GM23338 (cell line): ENCODE measurements around the gene ZNF217. TPM values are rescaled to one million over a fixed set of nuclear protein-coding genes. Genes with fewer than 3 reads are reported as not detected.

Source experiments
- ATAC-seq: fragments of 200-7000 bp; cut with Tn5 transposase; 3 replicates; pipeline ENCODE4 v1.9.1; 2020
- DNase-seq: peaks from one replicate; pipeline ENCODE4 v3.0.0-alpha.2; 2015; ENCODE audit warnings: low spot score
- H2AFZ ChIP-seq: fragments of 200-600 bp; sonication (generic); 2 replicates; pipeline ENCODE4 v1.8.0; 2016; ENCODE audit warnings: antibody characterized with exemption, mild to moderate bottlenecking, moderate library complexity
- H3F3A ChIP-seq: fragments of 200-600 bp; sonication (generic); replicated peaks from 2 replicates; pipeline ENCODE4 v1.8.0; 2017; ENCODE audit warnings: antibody characterized with exemption, mixed run types, low read depth
- H3K27ac ChIP-seq: fragments of 200-600 bp; sonication (generic); 2 replicates; pipeline ENCODE4 v1.6.1; 2016; ENCODE audit warnings: low read depth
- H3K27me3 ChIP-seq: fragments of 200-600 bp; sonication (generic); 2 replicates; pipeline ENCODE4 v1.8.0; 2016; ENCODE audit warnings: mild to moderate bottlenecking, mixed run types, moderate library complexity; ENCODE audit not compliant: insufficient read depth
- H3K36me3 ChIP-seq: fragments of 200-600 bp; sonication (generic); 2 replicates; pipeline ENCODE4 v1.8.0; 2016; ENCODE audit warnings: mild to moderate bottlenecking; ENCODE audit not compliant: insufficient read depth
- H3K4me1 ChIP-seq: fragments of 200-600 bp; sonication (generic); 2 replicates; pipeline ENCODE4 v1.8.0; 2016; ENCODE audit warnings: mild to moderate bottlenecking, moderate library complexity; ENCODE audit not compliant: insufficient read depth
- H3K4me2 ChIP-seq: fragments of 200-600 bp; sonication (generic); 2 replicates; pipeline ENCODE4 v1.7.1; 2017; ENCODE audit warnings: mixed run types
- H3K4me3 ChIP-seq: fragments of 200-600 bp; sonication (generic); 2 replicates; pipeline ENCODE4 v1.6.1; 2016; ENCODE audit warnings: mixed run types
- H3K79me2 ChIP-seq: fragments of 200-600 bp; sonication (generic); replicated peaks from 2 replicates; pipeline ENCODE4 v1.8.0; 2017; ENCODE audit warnings: mild to moderate bottlenecking; ENCODE audit not compliant: insufficient read depth
- H3K9me2 ChIP-seq: fragments of 200-600 bp; sonication (generic); 2 replicates; pipeline ENCODE4 v1.8.0; 2017; ENCODE audit not compliant: insufficient read depth
- H4K20me1 ChIP-seq: fragments of 200-600 bp; sonication (generic); replicated peaks from 2 replicates; pipeline ENCODE4 v1.8.0; 2017; ENCODE audit warnings: mild to moderate bottlenecking; ENCODE audit not compliant: insufficient read depth
- H3K27ac Mint-ChIP-seq: 2 replicates; pipeline ENCODE4 v1.8.0; 2020; ENCODE audit warnings: inconsistent platforms, mild to moderate bottlenecking, moderate library complexity, mixed read lengths
- H3K27me3 Mint-ChIP-seq: 3 replicates; pipeline ENCODE4 v1.8.0; 2022; ENCODE audit warnings: low read depth, mild to moderate bottlenecking, moderate library complexity, mixed read lengths, inconsistent platforms; ENCODE audit not compliant: insufficient read depth, poor library complexity
- H3K36me3 Mint-ChIP-seq: 3 replicates; pipeline ENCODE4 v1.8.0; 2021; ENCODE audit warnings: low read depth, mild to moderate bottlenecking, inconsistent platforms, moderate library complexity, mixed read lengths
- H3K4me1 Mint-ChIP-seq: 3 replicates; pipeline ENCODE4 v1.8.0; 2020; ENCODE audit warnings: mild to moderate bottlenecking, inconsistent platforms, mixed read lengths
- H3K4me3 Mint-ChIP-seq: 3 replicates; pipeline ENCODE4 v1.8.0; 2021; ENCODE audit warnings: moderate library complexity, mild to moderate bottlenecking, inconsistent platforms, mixed read lengths
- H3K9me3 Mint-ChIP-seq: 3 replicates; pipeline ENCODE4 v1.8.0; 2020; ENCODE audit warnings: moderate library complexity, mild to moderate bottlenecking, inconsistent platforms, mixed read lengths
- CREB1 ChIP-seq: fragments of 250-450 bp; sonication (Bioruptor Pico); IDR thresholded peaks from 2 replicates; pipeline ENCODE4 v1.5.0; 2020; ENCODE audit warnings: low read depth, mild to moderate bottlenecking, moderate library complexity
- EZH2 ChIP-seq: fragments of 200-600 bp; sonication (generic); IDR thresholded peaks from one replicate; pipeline ENCODE4 v1.8.0; 2017; ENCODE audit warnings: antibody characterized with exemption, mild to moderate bottlenecking, low read depth; ENCODE audit not compliant: unreplicated experiment
- JUNB ChIP-seq: IDR thresholded peaks from one replicate; pipeline ENCODE4 v1.6.1; 2016; ENCODE audit warnings: antibody characterized with exemption; ENCODE audit not compliant: unreplicated experiment
- NANOG ChIP-seq: IDR thresholded peaks from 2 replicates; pipeline ENCODE4 v1.6.1; 2016; ENCODE audit warnings: antibody characterized with exemption, borderline replicate concordance
- STAT1 ChIP-seq: IDR thresholded peaks from one replicate; pipeline ENCODE4 v1.6.1; 2016; ENCODE audit warnings: antibody characterized with exemption; ENCODE audit not compliant: unreplicated experiment
- ZNF114 ChIP-seq: fragments of 250-450 bp; sonication (Bioruptor Pico); IDR thresholded peaks from 2 replicates; pipeline ENCODE4 v1.5.0; 2020; ENCODE audit warnings: mild to moderate bottlenecking, moderate library complexity
- ZNF331 ChIP-seq: fragments of 250-450 bp; sonication (Bioruptor Pico); IDR thresholded peaks from 2 replicates; pipeline ENCODE4 v1.5.0; 2020; ENCODE audit warnings: low read depth, mild to moderate bottlenecking, moderate library complexity
- polyA plus RNA-seq: library from polyadenylated mRNA; unstranded; fragments of >200 nt; fragmentation: Nextera tagmentation; extraction: Ambion mirVana; gene quantifications from 2 replicates; pipeline ENCODE4 v1.2.1, GENCODE V29; 2016
- total RNA-seq: library from RNA; depleted of rRNA; stranded (reverse); fragments of >200 nt; shearing (Covaris generic); gene quantifications from 2 replicates; pipeline ENCODE4 v1.2.3, GENCODE V29; 2014
- TF ChIP-seq, protein P1 (sequence below), 2 experiments: fragments of 200-600 bp in 1 of 2; sonication (generic) in 1 of 2; conservative IDR thresholded peaks; 2 replicates each; pipeline versions ENCODE4 v1.5.1 to v1.6.1; 2016 to 2017; ENCODE audit warnings: antibody characterized with exemption in 2 of 2, low read depth in 2 of 2, mild to moderate bottlenecking in 2 of 2, moderate library complexity in 1 of 2
- TF ChIP-seq, protein P2 (sequence below): IDR thresholded peaks from 2 replicates; pipeline ENCODE4 v1.6.1; 2016; ENCODE audit warnings: antibody characterized with exemption
- TF ChIP-seq, protein P3 (sequence below): fragments of 250-450 bp; sonication (Bioruptor Pico); IDR thresholded peaks from 2 replicates; pipeline ENCODE4 v1.5.0; 2020; ENCODE audit warnings: mild to moderate bottlenecking, moderate library complexity

Gene ZNF217
- total and polyA plus RNA-seq, 2 experiments from 2014 or later = 32.8 to 78.0 TPM

DNA sequence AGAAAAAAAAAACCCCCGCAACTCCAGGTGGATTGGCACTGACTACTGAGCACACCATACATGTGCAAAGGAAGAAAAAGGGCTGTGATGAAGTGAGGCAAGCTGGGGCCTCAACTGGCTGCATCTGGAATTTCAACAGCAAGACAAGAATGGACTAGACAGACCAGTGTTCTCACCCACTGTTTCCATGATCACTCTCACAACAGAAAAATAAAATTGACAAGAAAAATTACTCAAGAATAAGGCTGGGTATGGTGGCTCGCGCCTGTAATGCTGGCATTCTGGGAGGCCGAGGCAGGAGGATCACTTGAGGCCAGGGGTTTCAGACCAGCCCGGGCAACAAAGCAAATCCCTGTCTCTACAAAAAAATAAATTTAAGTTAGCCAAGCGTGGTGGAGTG is 18.8 kb downstream of the ZNF217 start (continued):
- TF ChIP-seq EZH2 = no peak

DNA sequence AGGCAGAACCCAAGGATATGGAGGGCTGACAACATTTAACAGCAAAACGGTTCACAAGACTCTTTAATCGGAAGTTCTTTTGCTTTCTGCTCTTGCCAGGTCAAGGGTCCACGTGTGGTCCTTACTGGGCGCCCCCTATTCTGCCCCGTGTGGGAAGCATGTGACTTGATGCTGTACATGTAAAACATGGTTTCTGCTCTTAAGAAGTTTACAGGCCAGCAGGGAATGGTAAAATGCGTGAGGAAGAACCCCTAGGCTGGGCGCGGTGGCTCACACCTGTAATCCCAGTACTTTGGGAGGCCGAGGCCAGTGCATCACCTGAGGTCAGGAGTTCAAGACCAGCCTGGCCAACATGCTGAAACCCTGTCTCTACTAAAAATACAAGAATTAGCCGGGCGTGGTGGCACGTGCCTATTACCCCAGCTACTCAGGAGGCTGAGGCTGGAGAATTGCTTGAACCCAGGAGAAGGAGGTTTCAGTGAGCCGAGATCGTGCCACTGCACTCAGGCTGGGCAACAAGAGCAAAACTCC is 19.3 kb downstream of the ZNF217 start:
- TF ChIP-seq, protein P1, sequence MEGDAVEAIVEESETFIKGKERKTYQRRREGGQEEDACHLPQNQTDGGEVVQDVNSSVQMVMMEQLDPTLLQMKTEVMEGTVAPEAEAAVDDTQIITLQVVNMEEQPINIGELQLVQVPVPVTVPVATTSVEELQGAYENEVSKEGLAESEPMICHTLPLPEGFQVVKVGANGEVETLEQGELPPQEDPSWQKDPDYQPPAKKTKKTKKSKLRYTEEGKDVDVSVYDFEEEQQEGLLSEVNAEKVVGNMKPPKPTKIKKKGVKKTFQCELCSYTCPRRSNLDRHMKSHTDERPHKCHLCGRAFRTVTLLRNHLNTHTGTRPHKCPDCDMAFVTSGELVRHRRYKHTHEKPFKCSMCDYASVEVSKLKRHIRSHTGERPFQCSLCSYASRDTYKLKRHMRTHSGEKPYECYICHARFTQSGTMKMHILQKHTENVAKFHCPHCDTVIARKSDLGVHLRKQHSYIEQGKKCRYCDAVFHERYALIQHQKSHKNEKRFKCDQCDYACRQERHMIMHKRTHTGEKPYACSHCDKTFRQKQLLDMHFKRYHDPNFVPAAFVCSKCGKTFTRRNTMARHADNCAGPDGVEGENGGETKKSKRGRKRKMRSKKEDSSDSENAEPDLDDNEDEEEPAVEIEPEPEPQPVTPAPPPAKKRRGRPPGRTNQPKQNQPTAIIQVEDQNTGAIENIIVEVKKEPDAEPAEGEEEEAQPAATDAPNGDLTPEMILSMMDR (conservative IDR thresholded peaks at IDR 0.05; ENCODE audit: low read depth in 2 of 2) = no peak
- no peak for TF ChIP-seq ZNF331
- TF ChIP-seq, protein P2, sequence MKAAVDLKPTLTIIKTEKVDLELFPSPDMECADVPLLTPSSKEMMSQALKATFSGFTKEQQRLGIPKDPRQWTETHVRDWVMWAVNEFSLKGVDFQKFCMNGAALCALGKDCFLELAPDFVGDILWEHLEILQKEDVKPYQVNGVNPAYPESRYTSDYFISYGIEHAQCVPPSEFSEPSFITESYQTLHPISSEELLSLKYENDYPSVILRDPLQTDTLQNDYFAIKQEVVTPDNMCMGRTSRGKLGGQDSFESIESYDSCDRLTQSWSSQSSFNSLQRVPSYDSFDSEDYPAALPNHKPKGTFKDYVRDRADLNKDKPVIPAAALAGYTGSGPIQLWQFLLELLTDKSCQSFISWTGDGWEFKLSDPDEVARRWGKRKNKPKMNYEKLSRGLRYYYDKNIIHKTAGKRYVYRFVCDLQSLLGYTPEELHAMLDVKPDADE = no peak
- no peak for TF ChIP-seq STAT1
- TF ChIP-seq NANOG = no peak
- TF ChIP-seq, protein P3, sequence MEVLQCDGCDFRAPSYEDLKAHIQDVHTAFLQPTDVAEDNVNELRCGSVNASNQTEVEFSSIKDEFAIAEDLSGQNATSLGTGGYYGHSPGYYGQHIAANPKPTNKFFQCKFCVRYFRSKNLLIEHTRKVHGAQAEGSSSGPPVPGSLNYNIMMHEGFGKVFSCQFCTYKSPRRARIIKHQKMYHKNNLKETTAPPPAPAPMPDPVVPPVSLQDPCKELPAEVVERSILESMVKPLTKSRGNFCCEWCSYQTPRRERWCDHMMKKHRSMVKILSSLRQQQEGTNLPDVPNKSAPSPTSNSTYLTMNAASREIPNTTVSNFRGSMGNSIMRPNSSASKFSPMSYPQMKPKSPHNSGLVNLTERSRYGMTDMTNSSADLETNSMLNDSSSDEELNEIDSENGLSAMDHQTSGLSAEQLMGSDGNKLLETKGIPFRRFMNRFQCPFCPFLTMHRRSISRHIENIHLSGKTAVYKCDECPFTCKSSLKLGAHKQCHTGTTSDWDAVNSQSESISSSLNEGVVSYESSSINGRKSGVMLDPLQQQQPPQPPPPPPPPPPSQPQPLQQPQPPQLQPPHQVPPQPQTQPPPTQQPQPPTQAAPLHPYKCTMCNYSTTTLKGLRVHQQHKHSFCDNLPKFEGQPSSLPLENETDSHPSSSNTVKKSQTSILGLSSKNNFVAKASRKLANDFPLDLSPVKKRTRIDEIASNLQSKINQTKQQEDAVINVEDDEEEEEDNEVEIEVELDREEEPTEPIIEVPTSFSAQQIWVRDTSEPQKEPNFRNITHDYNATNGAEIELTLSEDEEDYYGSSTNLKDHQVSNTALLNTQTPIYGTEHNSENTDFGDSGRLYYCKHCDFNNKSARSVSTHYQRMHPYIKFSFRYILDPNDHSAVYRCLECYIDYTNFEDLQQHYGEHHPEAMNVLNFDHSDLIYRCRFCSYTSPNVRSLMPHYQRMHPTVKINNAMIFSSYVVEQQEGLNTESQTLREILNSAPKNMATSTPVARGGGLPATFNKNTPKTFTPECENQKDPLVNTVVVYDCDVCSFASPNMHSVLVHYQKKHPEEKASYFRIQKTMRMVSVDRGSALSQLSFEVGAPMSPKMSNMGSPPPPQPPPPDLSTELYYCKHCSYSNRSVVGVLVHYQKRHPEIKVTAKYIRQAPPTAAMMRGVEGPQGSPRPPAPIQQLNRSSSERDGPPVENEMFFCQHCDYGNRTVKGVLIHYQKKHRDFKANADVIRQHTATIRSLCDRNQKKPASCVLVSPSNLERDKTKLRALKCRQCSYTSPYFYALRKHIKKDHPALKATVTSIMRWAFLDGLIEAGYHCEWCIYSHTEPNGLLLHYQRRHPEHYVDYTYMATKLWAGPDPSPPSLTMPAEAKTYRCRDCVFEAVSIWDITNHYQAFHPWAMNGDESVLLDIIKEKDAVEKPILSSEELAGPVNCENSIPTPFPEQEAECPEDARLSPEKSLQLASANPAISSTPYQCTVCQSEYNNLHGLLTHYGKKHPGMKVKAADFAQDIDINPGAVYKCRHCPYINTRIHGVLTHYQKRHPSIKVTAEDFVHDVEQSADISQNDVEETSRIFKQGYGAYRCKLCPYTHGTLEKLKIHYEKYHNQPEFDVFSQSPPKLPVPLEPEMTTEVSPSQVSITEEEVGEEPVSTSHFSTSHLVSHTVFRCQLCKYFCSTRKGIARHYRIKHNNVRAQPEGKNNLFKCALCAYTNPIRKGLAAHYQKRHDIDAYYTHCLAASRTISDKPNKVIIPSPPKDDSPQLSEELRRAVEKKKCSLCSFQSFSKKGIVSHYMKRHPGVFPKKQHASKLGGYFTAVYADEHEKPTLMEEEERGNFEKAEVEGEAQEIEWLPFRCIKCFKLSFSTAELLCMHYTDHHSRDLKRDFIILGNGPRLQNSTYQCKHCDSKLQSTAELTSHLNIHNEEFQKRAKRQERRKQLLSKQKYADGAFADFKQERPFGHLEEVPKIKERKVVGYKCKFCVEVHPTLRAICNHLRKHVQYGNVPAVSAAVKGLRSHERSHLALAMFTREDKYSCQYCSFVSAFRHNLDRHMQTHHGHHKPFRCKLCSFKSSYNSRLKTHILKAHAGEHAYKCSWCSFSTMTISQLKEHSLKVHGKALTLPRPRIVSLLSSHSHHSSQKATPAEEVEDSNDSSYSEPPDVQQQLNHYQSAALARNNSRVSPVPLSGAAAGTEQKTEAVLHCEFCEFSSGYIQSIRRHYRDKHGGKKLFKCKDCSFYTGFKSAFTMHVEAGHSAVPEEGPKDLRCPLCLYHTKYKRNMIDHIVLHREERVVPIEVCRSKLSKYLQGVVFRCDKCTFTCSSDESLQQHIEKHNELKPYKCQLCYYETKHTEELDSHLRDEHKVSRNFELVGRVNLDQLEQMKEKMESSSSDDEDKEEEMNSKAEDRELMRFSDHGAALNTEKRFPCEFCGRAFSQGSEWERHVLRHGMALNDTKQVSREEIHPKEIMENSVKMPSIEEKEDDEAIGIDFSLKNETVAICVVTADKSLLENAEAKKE (CRISPR knock-in tag) = no peak
- TF ChIP-seq JUNB = no peak
- TF ChIP-seq ZNF114 (CRISPR knock-in tag) = no peak
- no peak for TF ChIP-seq CREB1 (CRISPR knock-in tag)
- DNase-seq (no peak), ATAC-seq (no peak)
- H3K4me3 Mint-ChIP-seq = no peak overlapping the region
- no peak overlapping the region for H3K27ac Mint-ChIP-seq
- peaks cover 100% of the 10 kb centered on the region for H3K79me2 ChIP-seq
- H3K36me3 ChIP-seq = peaks cover 76% of the 10 kb centered on the region
- no peaks in the 10 kb centered on the region for H3K27me3 ChIP-seq
- H4K20me1 ChIP-seq = peaks cover 64% of the 10 kb centered on the region
- no peaks in the 10 kb centered on the region for H3K9me3 Mint-ChIP-seq
- no peak overlapping the region for H2AFZ ChIP-seq
- peak overlapping the region; percentile 34; the same call in 1 of the 2 replicates for H3K27ac ChIP-seq
- no peak overlapping the region for H3K4me2 ChIP-seq
- H3K4me3 ChIP-seq = no peak overlapping the region
- H3K4me1 Mint-ChIP-seq = peaks cover 9% of the 10 kb centered on the region
- H3F3A ChIP-seq = peaks cover 9% of the 10 kb centered on the region; the same call in 1 of the 2 replicates
- H3K27me3 Mint-ChIP-seq = peaks cover 3% of the 10 kb centered on the region
- H3K9me2 ChIP-seq = no peaks in the 10 kb centered on the region
- H3K36me3 Mint-ChIP-seq = peaks cover 93% of the 10 kb centered on the region
- no peaks in the 10 kb centered on the region; the same call in 1 of the 2 replicates for H3K4me1 ChIP-seq
